Body of pancreas (tissue), 4 donors: ENCODE measurements around the gene RALGAPA1.

Source experiments
- POLR2A ChIP-seq, 3 donors: fragments of 450-650 bp; IDR thresholded peaks; one replicate each; pipeline ENCODE4 v1.6.1; 2016; ENCODE audit warnings: antibody characterized with exemption in 3 of 3, mild to moderate bottlenecking in 2 of 3
- TF ChIP-seq, protein P1 (sequence below), 7 experiments: fragments of 450-650 bp in 4 of 7; fragments of 200-600 bp in 3 of 7; sonication (generic) in 3 of 7; IDR thresholded peaks; one replicate each; pipeline ENCODE4 v1.5.1; 2016 to 2019; ENCODE audit warnings: antibody characterized with exemption in 7 of 7

DNA sequence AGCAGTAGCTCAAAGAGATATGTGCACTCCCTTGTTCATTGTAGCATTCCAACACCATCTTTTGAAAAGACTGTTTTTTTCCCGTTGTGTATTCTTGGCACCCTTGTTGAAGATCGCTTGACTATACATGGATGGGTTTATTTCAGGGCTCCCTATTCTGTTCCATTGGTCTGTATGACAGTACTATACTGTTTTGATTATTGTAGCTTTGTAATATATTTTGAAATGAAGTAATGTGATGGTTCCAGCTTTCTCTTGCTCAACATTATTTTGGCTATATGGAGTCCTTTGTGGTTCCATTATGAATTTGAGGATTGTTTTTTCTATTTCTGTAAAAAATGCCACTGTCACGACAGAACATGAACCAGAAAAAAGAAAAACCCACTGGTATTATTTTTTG, 42.7 kb upstream of the RALGAPA1 start:
- TF ChIP-seq POLR2A (IDR thresholded peaks at IDR 0.05) = no peak
- TF ChIP-seq, protein P1, sequence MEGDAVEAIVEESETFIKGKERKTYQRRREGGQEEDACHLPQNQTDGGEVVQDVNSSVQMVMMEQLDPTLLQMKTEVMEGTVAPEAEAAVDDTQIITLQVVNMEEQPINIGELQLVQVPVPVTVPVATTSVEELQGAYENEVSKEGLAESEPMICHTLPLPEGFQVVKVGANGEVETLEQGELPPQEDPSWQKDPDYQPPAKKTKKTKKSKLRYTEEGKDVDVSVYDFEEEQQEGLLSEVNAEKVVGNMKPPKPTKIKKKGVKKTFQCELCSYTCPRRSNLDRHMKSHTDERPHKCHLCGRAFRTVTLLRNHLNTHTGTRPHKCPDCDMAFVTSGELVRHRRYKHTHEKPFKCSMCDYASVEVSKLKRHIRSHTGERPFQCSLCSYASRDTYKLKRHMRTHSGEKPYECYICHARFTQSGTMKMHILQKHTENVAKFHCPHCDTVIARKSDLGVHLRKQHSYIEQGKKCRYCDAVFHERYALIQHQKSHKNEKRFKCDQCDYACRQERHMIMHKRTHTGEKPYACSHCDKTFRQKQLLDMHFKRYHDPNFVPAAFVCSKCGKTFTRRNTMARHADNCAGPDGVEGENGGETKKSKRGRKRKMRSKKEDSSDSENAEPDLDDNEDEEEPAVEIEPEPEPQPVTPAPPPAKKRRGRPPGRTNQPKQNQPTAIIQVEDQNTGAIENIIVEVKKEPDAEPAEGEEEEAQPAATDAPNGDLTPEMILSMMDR (IDR thresholded peaks at IDR 0.05) = no peak
